NCI-H2081 (cell line): Measurements from ENCODE around the gene AGPS.
A peak's percentile ranks its signal among the peaks of the same experiment; 100 is the strongest.
"Not testable (repeated sequence)": the region's sequence is repeated elsewhere in the genome, so short reads cannot be mapped to it uniquely, and the experiment has no call there.

Source experiments
- DNase-seq, 2 experiments: peaks; one replicate each; lab custom pipeline; 2025; lab: John Stamatoyannopoulos, UW

AGPS gene

DNA sequence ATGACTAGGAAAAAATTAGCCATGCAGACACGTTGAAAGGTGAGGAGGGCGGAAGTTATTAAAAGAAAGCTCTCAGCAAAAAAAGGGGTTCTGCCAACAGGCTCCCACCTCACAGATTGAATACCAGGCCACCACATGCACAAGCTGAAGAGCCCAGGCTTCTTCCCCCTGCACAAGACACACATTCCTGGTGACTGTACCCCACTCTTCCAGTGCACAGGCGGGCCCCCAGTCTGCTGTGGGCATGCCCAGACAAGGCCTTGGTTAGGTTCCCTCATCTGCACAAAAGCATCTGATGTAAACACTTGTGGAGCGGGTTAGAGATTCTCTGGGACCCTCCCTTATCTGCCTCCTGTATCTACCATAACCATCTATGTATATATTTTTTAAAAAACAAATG is 81.7 kb downstream of the AGPS start:
- DNase-seq: no peak

DNA sequence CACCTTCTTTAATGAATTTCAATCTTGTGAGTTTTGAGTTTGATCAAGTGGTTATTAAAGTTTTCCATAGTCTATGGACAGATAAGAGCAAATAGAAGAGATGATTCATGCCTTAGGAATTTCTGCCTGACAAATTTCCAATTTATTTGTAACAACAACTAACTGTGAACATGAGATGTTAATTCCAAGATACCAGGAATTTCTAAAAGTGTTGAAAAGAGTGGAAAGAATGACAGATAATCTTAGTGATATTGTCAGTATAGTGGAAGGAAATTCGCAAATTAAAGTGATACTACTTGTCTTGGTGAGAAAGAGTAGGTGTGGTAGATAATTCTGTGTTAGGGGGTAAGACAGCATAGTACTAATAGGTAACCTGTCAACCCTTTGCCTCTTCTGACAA is 82.4 kb downstream of the AGPS start:
- no peak for DNase-seq

- no peak for DNase-seq
These were observed 84.3 kb downstream of the AGPS start for GRCh38 chr2:177476897-177477296.

GRCh38 chr2:177478029-177478428 is 85.5 kb downstream of the AGPS start:
- no peak for DNase-seq

DNA sequence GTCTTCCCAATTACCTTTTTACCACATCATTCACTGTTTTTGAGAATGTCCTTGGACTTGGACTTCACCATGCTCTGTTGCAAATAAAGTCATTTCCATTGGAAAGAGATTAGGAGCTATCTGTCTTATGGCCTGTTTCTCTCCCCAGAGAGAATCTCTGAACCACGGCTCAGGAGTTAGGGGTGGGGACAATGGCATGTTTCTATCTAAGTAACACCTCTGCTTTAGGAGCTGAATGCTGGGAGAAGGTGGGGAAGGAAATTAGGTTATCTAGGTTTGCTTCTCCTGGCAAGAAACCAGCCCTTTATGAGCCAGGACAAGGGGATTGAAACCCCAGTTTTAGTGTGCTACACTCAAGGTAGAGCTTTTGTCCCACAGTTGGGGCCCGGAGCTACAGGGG is 86.3 kb downstream of the AGPS start:
- no peak for DNase-seq

GRCh38 chr2:177482195-177482594 is 89.6 kb downstream of the AGPS start:
- DNase-seq: no peak

DNA sequence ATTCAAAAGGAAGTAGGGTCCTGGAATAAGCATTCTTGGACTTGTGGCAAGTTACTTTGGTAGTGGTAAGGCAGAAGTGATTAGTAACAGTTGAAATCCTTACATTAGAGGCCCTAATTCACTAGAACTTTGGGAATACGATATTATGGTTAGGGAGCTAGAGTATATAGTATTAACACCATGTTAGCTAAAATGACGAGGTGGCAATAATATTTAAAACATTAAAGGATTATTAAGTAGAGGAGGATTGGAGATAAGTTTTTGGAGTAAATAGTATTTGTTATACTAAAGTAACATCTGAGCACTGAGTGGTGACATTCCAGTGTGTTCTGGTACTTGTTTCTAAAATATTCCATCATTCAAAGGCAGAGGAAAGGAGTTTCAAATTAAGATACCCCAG is 91.0 kb downstream of the AGPS start:
- DNase-seq: no peak

- no peak for DNase-seq
These were observed 91.7 kb downstream of the AGPS start for GRCh38 chr2:177484180-177484795.

GRCh38 chr2:177485657-177486056 is 93.1 kb downstream of the AGPS start:
- not testable (repeated sequence) for DNase-seq

DNA sequence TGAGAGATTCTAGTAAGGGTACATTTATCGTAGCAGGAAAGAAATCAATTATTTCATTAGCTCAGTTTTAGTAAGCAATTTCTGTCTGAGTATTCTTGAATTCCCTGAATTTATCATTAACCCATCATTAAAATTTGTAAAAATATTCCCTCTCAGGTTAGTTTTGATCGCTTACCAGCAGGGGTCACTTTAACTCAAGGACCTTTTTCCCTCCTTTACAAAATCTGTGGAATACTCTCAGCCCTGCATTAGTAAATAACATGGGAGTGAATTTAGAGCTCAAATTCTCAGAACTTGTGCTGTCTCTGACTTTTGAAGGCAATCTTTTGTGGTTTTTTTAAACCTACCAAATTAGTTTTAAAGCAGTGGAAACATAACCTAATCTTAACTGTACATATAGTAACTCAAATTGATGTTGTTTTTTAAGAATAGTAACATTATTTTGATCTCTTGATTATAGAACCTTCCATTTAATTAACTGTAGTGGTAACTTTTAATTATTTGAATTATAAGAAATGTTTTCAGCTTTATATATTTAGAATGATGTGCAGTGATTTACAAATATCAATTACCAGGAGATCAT is 97.2 kb downstream of the AGPS start:
- DNase-seq: peak in 1 of 2 experiments; percentile 51

- no peak for DNase-seq
These were observed 103.4 kb downstream of the AGPS start for GRCh38 chr2:177495945-177496344.

- DNase-seq: no peak
These were observed 104.3 kb downstream of the AGPS start for GRCh38 chr2:177496921-177497320.

GRCh38 chr2:177501186-177501585 is 108.6 kb downstream of the AGPS start:
- DNase-seq: no peak

GRCh38 chr2:177506505-177506904 is 113.9 kb downstream of the AGPS start:
- DNase-seq: no peak

DNA sequence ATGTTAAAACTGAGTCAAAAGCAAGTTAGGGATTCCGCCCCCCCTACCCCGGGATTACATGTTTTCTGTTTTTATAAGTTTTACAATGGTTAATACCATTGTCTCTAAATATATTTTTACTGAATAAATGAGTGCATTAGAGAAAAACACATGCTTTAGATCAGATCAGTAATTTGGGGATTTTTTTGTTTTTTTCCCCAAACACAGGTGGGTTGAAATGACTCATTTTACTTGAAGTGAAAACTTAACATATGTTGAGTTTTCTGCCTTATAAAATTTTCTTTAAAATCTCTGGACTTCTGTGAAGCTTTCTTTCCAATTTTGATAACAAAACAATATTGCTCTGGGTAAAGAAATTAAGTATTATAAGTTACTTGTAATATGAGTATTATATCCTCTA is 114.4 kb downstream of the AGPS start:
- no peak for DNase-seq

DNA sequence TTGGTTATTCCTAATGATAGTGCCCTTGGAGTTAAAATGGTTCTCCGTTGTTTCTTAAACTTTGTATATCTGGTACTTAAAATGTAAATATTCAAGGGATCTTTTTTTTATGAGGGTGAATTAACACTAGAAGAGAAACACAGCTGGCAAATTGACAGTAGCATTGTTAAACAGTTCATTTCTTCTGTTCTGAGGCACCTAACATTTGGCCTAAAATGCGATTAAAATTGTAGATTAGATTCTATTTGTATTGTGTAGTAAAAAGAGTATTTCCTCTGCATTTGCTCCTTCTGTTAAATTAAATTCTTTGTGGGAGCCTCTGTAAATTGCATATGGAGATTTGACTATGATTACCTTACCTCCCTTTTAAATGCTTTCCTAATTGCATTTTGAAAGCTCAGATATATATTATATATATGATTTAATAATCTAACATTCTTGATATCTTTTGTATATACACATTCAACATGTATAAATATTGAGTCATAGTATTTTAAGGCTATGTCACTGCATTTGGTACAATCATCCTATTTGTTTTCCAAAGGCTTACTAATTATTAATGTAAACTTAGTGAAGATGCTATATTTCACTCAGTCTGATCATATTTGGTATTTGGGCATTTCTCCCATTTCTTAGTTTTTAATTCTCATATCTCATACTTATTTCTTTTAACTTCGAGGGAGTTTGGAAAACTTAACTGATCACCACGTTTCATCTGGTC is 124.4 kb downstream of the AGPS start:
- DNase-seq: no peak

DNA sequence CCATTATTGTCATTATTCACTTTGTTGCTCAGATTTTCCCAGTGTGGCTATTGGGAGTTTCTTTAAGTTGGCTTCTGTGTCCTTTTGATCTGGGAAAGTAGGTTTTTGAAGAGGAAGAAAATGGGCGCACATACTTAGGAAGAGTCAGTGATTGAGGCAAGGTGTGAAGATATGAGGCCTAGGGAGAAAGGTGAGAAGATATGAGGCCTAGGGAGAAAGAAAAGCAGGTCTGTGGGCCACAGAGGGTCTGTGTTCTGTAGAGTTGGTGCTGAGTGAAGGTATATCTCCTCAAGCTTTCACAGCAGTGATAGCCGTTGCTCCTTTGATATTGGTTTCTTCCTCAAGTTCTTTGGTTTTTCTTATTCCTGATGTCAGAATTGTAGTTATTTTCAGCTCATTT is 126.2 kb downstream of the AGPS start:
- no peak for DNase-seq

DNA sequence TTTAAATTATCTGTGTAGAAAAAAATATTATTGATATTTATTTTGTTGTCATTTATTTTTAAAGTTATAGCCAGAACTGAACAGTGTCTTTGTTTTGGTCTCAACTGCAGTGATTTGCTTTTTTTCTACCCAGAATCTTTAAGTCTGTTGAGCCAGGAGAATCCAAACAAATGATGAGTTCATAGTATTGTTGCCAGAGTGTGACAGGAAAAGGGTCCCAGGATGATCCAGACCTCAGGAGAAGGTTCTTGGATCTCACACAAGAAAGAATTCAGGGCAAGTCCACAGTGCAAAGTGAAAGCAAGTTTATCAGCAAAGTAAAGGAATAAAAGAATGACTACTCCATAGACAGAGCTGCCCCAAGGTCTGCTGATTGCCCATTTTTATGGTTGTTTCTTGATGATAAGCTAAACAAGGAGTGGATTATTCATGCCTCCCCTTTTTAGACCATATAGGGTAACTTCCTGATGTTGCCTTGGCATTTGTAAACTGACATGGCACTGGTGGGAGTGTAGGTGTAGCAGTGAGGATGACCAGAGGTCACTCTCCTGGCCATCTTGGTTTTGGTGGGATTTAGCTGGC is 127.1 kb downstream of the AGPS start:
- no peak for DNase-seq

DNA sequence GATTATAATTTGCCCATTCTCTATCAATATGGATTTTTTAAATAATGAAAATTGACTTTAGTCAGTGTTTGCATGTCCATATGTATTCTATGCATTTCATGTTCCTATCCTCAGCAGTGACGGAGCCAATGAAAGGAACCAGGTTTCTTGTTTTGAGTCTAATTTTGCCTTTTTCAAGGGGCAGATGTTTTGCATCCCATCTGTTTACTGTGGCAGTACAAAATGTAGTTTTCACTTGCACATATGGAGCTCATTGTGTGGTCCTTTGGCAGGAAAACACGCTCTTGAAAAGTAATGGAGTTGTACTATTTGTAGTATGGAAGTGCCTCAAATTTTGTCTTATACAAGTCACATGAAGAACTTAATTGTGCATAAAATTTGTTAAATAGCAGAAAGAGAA is 127.8 kb downstream of the AGPS start:
- no peak for DNase-seq

DNA sequence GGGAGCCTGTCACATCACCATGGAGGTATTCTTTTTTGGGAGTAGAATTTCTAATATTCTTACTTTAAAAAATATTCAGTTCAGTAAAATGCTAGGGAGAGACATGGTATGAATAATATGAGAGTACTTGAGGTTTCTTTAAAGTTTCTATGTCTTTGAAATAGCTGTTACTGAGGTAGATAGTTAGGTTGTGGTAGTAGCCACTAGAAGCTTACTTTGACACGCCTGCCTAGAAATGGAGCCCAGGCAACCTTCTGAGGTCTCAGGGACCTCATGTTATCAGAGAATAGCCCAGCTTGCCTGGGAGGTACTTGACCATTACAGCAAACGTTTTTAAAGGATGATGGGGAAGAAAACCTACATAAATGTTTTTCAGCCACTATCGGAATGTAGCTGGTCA is 131.2 kb downstream of the AGPS start:
- DNase-seq: no peak

DNA sequence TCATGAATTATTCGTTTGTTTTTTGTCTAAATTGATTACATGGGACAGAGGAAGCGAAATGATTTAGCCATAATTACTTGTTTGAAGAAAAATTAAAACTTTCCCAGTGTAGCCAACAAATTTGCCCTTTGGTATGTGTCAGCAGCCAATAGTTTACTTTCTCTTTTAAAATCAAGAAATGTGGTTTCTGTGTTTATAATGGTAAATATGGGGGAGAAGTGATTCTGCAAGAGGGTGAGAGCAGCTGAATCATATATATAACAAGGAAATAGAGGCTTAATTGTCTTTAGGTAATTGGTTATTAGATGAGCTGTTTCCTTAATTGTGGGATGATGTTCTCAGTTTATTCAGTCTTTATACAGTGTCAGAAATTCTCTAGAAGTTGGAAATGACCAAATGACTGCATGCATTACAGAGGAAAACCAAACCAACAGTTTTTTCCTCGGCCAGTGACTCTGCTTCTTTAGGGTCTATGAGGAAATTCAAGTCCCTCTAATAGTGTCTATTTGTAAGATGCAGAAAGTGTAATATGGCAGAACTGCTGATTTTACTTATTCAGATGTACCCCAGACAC is 132.9 kb downstream of the AGPS start:
- DNase-seq: no peak

GRCh38 chr2:177528351-177528933 is 135.9 kb downstream of the AGPS start:
- no peak for DNase-seq

DNA sequence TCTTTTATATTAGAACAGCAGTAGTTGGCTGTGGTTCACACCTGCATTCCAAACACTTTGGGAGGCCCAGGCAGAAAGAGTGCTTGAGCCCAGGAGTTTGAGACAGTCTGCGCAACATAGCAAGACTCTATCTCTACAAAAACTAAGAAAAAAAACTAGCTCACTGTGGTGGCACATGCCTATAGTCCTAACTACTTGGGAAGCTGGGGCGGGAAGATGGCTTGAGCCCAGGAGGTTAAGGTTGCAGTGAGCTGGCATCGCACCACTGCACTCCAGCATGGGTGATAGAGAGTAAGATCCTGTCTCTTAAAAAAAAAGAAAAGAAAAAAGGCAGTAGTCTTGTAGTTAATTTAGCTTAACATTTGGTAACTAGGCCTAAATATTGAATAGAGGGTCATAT is 136.6 kb downstream of the AGPS start:
- no peak for DNase-seq
